Tibial nerve (tissue), 4 donors: ENCODE data around the gene ANKRD26. TPM values are rescaled to one million over a fixed set of nuclear protein-coding genes. Genes with fewer than 3 reads are reported as not detected.

ENCODE experiments used
- DNase-seq, 2 donors: peaks; one replicate each; pipeline ENCODE4 v3.0.0-alpha.2; 2019; ENCODE audit warnings: low spot score in 2 of 2
- H3K27ac ChIP-seq, 4 donors: fragments of 200-600 bp; sonication (generic) in 3 of 4; one replicate each; pipeline ENCODE4 v1.5.1; 2017 to 2019; ENCODE audit warnings: mild to moderate bottlenecking in 1 of 4
- H3K27me3 ChIP-seq, 2 donors: fragments of 200-600 bp; sonication (generic) in 1 of 2; one replicate each; pipeline versions ENCODE4 v1.5.1 to v1.6.0; 2017 to 2019
- H3K36me3 ChIP-seq, 3 donors: fragments of 200-600 bp; sonication (generic); one replicate each; pipeline ENCODE4 v1.5.1; 2018 to 2019
- H3K4me1 ChIP-seq, 4 donors: fragments of 200-600 bp; sonication (generic) in 3 of 4; one replicate each; pipeline ENCODE4 v1.5.1; 2017 to 2019
- H3K4me3 ChIP-seq, 4 donors: fragments of 200-600 bp; sonication (generic) in 3 of 4; one replicate each; pipeline ENCODE4 v1.5.1; 2017 to 2019; ENCODE audit warnings: mild to moderate bottlenecking in 1 of 4, moderate library complexity in 1 of 4
- H3K9me3 ChIP-seq, 4 donors: fragments of 200-600 bp; sonication (generic) in 3 of 4; one replicate each; pipeline ENCODE4 v1.5.1; 2017 to 2019
- CTCF ChIP-seq, 5 experiments: fragments of 200-600 bp in 3 of 5; fragments of 450-650 bp in 2 of 5; sonication (generic) in 3 of 5; IDR thresholded peaks; one replicate each; pipeline ENCODE4 v1.5.1; 2016 to 2019; ENCODE audit warnings: antibody characterized with exemption in 5 of 5, mild to moderate bottlenecking in 3 of 5, moderate library complexity in 2 of 5
- EP300 ChIP-seq, 2 donors: sonication (generic); formaldehyde crosslinking; IDR thresholded peaks; one replicate each; pipeline ENCODE4 v1.6.1; 2017; ENCODE audit warnings: antibody characterized with exemption in 2 of 2, mild to moderate bottlenecking in 1 of 2
- POLR2A ChIP-seq, 2 donors: fragments of 450-650 bp; IDR thresholded peaks; one replicate each; pipeline ENCODE4 v1.6.1; 2017; ENCODE audit warnings: antibody characterized with exemption in 2 of 2, mild to moderate bottlenecking in 2 of 2, moderate library complexity in 2 of 2
- WGBS, 2 donors: methylation state at CpG; one replicate each; pipeline ENCODE4 v1.1.5; 2018; 5-methylcytosine and 5-hydroxymethylcytosine counted together
- total RNA-seq, 4 donors: library from RNA; depleted of rRNA; stranded (reverse); fragments of >200 nt; gene quantifications; one replicate each; pipeline ENCODE4 v1.1.0, GENCODE V29; 2016

Gene ANKRD26
- 10 to 100 TPM; 10.7 to 24.3 (median 12.8) TPM for total RNA-seq

DNA sequence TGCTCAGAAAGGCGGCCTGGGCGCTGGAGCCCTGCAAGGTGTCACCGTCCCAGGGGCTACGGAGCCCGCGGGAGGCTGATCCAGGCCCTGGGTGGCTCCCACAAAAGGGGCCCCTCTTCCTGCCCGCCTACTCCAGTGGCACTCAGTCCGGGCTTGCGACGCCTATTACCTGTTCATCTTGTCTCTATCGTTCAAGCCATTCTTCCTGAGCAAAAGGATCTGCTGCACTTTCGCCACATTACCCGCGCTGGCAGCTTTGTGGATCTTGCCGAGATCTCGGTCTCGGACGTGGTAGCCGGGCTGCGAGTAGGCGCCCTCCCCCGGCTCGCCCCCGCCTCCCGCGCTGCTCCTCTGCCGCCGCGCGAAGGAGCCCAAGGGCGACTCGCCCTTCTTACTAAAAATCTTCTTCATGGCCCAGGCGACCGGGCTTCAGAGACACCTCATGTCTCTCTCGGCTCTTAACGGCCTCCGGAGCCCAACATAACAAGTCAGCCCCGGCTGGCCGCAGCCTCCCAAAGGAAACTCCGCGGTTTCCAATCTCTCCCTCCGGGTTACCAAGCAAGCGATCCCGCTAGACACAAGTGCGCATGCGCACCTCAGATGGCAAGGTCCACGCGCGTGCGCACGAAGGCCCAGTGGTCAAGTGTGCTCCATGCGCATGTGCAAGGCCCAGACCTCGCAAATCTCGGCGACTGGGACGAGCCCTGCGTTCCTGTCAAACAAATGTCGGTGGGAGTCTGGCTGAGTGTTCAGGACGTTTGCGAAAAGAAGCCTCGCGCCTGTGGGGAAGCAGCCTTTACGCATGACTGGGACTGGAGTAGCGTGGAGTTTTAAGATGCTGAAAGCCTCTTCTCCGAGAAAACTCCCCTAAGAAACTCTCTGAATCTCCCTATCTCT, at the start of gene ANKRD26:
ANKRD26 (minus strand) TSS at position 579 of the 897 bp plus-strand sequence; CDS start at position 411, 168 bp downstream.
- peak in 1 of 5 experiments; percentile 36 for TF ChIP-seq CTCF (IDR thresholded peaks at IDR 0.05)
- peak; percentile 48 to 70 for TF ChIP-seq POLR2A (IDR thresholded peaks at IDR 0.05)
- peak; percentile 76 to 94 for TF ChIP-seq EP300 (IDR thresholded peaks at IDR 0.05)
- Histone ChIP-seq H3K4me3 (peak within 1 kb of the TSS; percentile 68 to 81 (median 79)), H3K9me3 (no peaks in the 10 kb centered on the region), H3K27ac (peak within 1 kb of the TSS; percentile 85 to 93 (median 90)), H3K27me3 (no peaks in the 10 kb centered on the region), H3K4me1 (peaks cover 0 to 21% (median 2%) of the 10 kb centered on the region in 4 donors), H3K36me3 (peaks cover 0 to 5% (median 0%) of the 10 kb centered on the region in 3 donors)
- WGBS, 2 donors = 0 to 1% methylated on average over 56 to 64 of the region's 65 CpGs
- peak; percentile 94 to 95 for DNase-seq

- peaks cover 3 to 29% (median 7%) of the 10 kb centered on the region in 4 donors for H3K4me1 ChIP-seq
- H3K27ac ChIP-seq = no peak overlapping the region
- no peaks in the 10 kb centered on the region for H3K27me3 ChIP-seq
- TF ChIP-seq POLR2A (IDR thresholded peaks at IDR 0.05) = no peak
- H3K36me3 ChIP-seq = peaks cover 4 to 60% (median 22%) of the 10 kb centered on the region in 3 donors
- H3K9me3 ChIP-seq = no peaks in the 10 kb centered on the region
- H3K4me3 ChIP-seq = no peak overlapping the region
- 76 to 93% methylated on average over 5 of the region's 5 CpGs for WGBS, 2 donors
- no peak for DNase-seq
Observed at GRCh38 chr10:27147701-27148100, 47.4 kb upstream of the ANKRD26 start.

GRCh38 chr10:27145937-27146336, 45.6 kb upstream of the ANKRD26 start:
- H3K9me3 ChIP-seq = no peaks in the 10 kb centered on the region
- TF ChIP-seq POLR2A (IDR thresholded peaks at IDR 0.05) = no peak
- no peak for TF ChIP-seq CTCF (IDR thresholded peaks at IDR 0.05)
- TF ChIP-seq EP300 (IDR thresholded peaks at IDR 0.05) = no peak
- no peak overlapping the region for H3K27ac ChIP-seq
- H3K4me3 ChIP-seq = no peak overlapping the region
- no peaks in the 10 kb centered on the region for H3K27me3 ChIP-seq
- no peak for DNase-seq
- H3K36me3 ChIP-seq = peaks cover 4 to 76% (median 22%) of the 10 kb centered on the region in 3 donors
- peaks cover 0 to 11% (median 0%) of the 10 kb centered on the region in 4 donors for H3K4me1 ChIP-seq

DNA sequence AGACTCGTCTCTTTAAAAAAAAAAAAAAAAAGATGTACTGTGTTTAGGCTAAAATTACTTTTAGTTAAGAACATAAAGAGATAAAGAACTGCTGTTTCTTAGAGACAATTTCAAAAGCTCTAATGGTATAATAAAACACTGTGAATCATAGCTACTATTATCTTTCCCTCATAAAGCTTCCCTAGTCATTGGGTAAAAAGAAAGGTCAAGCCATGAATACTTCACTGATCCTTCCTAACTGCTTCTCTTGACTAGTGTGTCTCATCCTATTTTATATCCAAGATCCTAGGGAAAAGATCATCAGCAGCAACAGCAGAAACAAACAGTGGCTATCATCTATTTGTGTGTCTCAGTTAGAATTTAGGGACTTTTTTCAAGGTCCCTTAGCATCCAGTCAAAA, 43.4 kb upstream of the ANKRD26 start:
- H3K36me3 ChIP-seq = peaks cover 4 to 92% (median 22%) of the 10 kb centered on the region in 3 donors
- no peak for DNase-seq
- no peak overlapping the region for H3K4me3 ChIP-seq
- no peaks in the 10 kb centered on the region for H3K9me3 ChIP-seq
- 64 to 65% methylated on average over 1 of the region's 1 CpG for WGBS, 2 donors
- TF ChIP-seq POLR2A (IDR thresholded peaks at IDR 0.05) (no peak), EP300 (IDR thresholded peaks at IDR 0.05) (no peak), CTCF (IDR thresholded peaks at IDR 0.05) (no peak)
- H3K27me3 ChIP-seq = no peaks in the 10 kb centered on the region
- no peak overlapping the region for H3K27ac ChIP-seq
- peaks cover 0 to 4% (median 0%) of the 10 kb centered on the region in 4 donors for H3K4me1 ChIP-seq

DNA sequence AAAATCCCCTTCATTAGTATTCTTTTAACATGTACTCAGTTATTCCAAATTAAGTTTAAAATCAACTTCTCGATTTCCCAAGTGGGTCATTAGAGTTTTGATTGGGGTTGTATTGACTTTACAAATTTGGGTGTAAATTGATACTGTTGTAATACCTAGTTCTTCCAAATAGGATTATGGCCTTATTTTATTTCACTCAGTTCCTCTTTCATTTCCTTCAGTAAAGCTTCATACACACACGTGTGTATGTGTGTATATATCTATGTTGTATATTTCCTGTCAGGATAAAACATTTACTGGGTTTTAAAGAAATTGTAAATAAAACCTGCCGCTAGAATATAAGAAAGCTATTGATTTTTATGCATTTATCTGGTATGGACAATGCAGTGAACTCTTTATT, 38.0 kb upstream of the ANKRD26 start:
- no peak overlapping the region for H3K27ac ChIP-seq
- no peaks in the 10 kb centered on the region for H3K27me3 ChIP-seq
- no peaks in the 10 kb centered on the region for H3K4me1 ChIP-seq
- 80 to 85% methylated on average over 3 of the region's 3 CpGs for WGBS, 2 donors
- TF ChIP-seq CTCF (IDR thresholded peaks at IDR 0.05) = no peak
- no peak for TF ChIP-seq POLR2A (IDR thresholded peaks at IDR 0.05)
- TF ChIP-seq EP300 (IDR thresholded peaks at IDR 0.05) = no peak
- no peak for DNase-seq
- H3K36me3 ChIP-seq = peaks cover 4 to 88% (median 5%) of the 10 kb centered on the region in 3 donors
- no peaks in the 10 kb centered on the region for H3K9me3 ChIP-seq
- no peak overlapping the region for H3K4me3 ChIP-seq
